Activated T-helper 1 cell treated with Interleukin-2 at 50 U/mL for 16 hours (primary cell): ENCODE results near the gene PPIL6.
A peak's percentile ranks its signal among the peaks of the same experiment; 100 is the strongest.
"Not testable (repeated sequence)": the region's sequence is repeated elsewhere in the genome, so short reads cannot be mapped to it uniquely, and the experiment has no call there.

Experiments
- DNase-seq: peaks from one replicate; pipeline ENCODE4 v3.0.0-alpha.2; 2020; ENCODE audit warnings: low read depth

PPIL6 gene

DNA sequence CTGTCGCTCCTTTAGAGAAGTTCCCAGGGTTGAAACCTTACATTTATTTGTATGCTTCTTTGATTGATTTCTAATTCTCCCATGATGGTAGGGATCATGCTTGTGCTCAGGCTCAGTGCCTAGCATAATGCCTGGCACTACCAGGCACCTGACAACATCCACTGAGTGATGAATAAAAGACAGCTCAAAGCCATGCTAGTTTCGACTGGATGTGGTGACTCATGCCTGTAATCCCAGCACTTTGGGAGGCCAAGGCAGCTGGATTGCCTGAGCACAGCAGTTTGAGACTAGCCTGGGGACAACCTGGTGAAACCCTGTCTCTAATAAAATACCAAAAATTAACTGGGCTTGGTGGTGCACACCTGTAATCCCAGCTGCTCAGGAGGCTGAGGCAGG, 46.5 kb downstream of the PPIL6 start:
- no peak for DNase-seq

DNA sequence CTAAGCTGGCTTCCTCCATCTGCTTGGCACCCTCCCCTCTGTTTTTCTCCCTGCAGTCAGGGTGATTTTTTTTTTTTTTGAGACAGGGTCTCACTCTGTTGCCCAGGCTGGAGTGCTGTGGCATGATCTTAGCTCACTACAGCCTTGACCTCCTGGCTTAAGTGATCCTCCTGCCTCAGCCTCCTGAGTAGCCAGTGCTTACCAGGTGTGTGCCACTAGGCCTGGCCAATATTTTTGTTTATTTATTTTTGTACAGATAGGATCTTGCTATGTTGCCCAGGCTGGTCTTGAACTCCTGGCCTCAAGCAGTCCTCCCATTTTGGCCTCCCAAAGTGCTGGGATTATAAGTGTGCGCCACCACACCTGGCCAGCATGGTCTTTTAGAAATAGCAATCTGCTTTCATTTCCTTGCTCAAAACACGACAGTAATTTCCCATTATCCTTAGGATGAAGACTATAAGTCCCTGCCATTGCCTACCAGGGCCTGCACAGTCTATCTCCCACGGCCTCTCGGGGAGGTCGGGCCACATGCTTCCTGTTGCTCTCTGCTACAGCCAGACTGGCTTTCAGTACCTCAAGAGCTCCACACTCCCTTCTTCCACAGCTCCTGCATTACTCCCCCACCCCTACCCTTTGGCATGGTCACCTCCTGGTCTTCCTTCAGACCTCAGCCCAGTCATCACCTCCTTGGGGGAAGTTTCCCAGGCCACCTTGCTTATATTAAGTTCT, 47.1 kb downstream of the PPIL6 start:
- DNase-seq: no peak

DNA sequence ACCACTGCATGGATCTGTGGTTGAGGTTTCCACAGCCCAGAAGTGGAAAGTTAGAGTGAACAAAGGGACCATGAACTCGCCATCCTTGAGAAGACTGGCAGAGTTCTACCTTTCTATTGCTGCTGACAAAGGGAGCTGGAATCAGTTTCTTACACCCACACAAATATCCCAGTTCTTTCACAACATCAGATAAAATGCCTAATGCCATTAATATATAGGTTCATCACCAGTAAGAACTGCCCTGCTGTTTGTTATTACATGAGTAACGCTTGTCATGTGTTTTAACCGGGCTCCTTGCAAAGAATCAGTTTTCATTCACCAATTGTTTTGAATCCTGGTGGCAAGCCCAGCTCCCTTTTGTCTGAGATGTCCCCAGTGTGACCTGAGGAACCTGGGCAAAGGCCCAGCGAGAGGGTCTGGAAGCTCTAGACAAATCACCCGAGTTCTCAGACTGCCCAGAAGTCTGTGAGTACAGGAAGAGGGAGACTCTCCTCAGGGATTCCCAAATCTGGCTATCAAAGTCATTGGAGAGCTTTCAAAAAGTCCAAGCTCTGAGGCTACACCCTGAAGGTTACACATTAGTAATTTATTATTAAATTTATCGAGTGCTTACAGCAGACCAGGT, 50.7 kb downstream of the PPIL6 start:
- no peak for DNase-seq

DNA sequence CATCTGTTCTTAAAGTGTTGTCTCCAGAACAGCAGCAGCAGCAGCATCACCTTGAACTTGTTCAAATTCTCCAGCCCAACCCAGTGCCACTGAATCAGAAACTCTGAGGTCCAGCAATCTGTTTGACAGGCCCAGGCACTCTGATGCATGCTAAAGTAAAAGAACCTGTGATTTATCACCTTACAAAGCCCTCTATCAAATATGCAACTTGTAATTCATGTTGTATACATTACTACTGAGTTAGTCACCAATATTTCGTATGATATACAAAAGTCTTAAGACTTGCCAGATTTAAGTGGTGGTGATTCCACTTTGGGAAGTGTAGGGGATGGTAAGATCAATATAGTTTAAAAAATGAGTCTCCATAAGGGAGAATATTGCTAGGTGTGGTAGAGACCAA, 52.2 kb downstream of the PPIL6 start:
- DNase-seq: no peak

DNA sequence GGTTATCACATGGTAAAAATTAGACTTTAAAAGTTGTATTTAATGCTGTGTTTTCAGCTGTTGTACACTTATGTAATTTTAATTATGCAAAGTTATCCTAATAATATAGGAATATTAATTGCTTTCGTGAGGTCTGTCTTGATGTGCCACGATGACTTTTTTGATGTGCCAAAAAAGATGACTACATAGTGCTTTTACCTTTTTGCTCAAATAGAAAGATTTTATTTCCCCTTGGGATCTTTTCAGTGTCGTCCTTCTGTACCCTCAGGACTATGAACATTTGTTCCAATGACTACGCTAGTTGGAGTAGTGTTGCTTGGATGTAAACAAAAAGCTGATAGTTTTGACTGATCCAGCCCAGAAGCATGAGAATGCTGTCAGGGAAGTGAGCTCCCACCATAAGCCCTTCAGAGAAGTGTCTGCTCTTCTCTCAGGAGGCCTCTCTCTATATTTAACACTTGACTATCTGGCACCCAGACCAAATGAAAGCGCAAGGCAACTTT, 56.9 kb downstream of the PPIL6 start:
- DNase-seq: no peak

DNA sequence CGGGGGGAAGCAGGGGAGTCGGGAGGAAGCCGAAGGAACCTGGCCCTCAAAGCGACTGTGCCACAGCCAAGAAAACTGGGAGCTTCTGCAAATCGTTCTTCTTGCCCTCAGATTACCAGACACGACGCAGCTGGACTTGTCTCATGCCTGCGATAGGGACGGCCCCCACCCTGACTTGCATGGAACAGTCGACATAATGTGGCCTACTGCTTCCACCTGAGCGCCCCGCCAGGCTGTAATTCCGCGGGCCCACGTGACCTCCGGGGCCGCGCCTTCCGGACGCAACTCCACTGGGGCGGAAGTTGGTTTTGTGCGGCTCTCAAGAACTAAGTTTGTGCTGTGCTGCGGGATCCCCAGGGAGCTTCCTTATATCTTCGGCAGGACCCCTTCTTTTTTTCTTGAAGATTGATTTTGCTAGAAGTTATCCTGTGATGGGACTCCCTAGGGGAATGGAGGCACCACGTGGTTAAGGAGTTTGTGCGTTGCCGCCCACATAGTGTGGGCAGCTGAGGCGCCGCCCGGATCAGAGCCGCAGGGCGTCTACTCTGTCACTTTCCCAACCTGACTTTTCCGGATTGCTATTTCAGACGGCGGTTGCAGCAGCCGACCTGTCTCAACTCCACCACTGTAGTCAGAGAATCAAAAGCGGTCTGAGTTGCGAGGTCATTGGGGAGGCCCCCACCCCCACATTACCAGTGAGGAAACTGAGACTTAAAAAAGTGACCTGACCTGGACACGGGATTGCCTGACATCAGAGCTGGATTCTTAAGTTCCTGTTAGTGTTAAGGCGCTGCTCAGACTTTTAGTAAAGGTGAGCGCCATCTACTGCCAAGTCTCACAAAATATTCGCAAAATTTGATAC, 57.6 kb downstream of the PPIL6 start:
- peak; percentile 85 for DNase-seq

DNA sequence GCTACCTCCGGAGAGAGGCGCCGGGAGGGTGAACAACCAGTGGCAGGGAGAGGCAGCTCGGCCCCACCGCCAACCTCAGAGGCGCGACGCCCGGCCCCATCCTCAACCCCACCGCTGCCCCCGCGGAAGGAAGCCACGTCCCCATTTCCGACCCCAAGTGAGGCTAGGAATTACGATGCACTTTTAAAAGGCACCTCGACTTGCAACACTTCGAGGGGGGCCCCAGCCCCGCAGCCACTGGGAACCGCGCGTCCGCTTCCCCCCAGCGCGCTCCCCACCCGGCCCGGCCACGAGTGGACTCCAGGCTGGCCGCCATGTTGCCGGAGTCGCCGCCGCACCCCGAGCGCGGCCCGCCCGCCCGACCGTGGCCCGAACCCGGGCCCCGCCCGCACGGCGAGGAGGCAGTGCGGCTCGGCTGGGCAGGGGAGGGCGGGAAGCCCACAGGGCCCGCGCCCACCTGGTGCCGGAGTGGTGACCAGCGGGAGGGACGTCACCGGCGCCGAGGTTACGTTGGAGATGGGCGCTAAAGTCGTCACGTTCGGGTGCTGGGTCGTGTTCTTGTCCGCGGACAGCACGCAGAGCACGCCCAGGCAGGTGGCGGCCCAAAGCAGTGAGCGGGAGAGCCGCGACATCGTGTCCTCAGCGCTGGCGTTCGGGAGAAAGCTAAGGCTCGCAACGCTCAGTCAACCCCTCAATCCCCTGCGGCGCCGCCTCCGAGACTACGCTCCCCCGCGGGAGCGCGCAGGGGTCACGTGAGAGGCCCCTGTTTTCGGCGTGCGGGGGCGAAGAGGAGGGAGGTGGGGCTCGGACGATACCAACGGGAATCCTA, 58.5 kb downstream of the PPIL6 start, which contains the start of gene CD164:
Gene CD164, minus strand, starts transcription at position 721 of the 829 bp plus-strand sequence. Its CDS starts 89 bp downstream, at position 632.
- DNase-seq: peak; percentile 90

DNA sequence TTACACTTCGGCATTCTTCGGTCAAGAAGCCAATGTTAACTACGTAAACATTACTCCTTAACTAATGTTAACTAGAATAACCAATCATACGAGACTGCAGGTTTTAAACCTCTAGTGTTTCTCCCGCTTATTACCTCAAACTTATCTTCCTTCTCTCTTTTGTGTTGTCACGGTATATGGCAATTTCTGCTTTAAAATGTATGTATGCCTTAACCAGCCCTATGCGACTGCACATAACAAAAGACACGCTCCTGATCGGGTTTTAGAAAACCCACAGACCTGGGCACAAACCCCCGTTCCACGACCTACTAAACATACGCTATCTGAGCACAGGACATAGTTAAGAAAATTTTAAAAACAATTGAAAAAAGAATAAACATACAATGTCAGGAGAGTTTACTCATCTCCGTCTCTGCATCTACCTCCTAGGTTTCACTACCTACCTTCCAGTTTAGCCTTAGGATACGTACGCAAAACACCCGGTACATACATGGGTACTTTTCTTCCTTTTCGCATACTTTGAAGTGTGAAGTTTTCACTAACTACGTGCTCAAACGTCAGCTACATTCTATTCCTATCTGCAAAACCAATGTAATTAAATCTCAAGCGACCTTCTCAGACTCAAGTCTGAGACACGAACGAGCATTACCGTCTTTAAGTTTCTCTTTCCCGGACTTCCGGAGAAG, 59.2 kb downstream of the PPIL6 start:
- DNase-seq: no peak

DNA sequence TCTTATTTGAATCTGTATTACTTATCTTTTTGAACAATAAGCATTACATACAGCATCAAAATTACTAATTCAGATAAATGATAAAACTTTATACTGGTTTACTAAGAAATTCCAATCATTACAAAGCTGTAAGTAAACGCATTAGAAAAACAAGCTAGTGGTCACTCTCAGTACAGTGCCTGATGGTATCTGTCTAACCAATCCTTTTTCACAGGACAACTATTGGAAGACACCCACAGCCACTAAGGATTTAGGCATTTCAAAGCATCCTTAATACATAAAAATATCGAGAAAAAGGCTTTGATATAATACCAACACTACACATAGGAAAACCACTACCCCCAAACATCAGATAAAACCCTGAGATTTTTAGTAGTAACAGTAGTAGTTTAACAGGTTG, 60.7 kb downstream of the PPIL6 start:
- DNase-seq: no peak

DNA sequence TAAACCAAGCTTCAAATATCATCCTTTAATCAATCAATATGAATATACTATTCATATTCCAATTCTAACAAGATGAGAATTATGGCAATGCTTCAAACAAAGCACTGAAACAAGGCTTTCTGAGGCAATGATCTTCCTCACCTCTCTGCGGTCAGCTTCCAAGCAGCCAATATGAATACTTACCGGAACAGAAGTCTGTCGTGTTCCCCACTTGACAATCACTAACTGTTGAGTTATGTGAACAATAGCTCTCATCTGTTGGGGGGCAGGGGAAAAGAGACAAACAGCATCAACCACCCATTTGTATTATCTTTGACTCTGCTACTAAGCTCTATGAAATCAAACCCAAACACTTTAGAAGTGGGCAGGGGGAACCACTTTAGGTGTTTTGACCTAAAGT, 62.7 kb downstream of the PPIL6 start:
- no peak for DNase-seq

DNA sequence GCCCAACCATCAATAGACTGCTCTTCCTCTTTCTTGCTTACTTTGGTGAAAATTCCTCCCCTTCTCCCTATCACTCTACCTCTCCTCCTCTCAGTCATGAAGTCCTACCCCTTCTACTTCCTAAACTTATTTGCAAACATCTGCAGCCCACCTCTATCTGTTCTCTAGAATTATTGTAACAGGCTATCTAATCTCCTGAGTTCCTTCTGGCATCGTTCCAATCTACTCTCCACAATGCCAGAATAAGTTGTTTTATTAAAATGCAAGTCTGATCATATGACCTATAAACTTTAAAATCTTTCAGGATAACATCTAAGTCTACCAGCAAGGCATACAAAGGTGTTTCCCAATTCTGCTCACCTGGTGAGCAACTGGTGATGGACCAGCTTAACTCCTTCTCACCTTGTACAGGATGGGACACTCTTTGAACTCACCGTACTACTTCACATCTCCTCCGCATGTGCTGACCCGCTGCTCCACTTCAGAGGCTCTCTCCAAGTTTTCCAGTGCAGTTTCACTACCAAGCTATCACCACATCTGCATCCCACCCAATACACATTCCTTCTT, 66.0 kb downstream of the PPIL6 start:
- no peak for DNase-seq

DNA sequence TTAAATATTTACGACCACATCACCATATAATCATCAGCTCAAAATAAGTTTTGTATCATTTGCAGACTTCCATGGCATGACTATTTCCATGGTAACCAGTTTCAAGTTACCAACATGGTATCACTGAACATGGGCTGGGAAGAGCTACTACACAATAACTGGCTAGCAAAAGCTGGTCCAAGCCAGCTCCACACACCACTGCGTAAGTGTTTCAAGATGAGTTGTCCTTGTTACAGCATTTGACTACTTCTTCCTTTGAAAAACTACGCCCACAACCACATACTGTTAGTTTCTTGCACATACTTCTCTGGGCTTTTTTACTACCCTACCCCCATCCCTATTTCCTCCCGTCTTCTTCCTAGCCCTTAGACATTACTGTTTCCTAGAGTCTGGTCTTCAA, 66.7 kb downstream of the PPIL6 start:
- no peak for DNase-seq

DNA sequence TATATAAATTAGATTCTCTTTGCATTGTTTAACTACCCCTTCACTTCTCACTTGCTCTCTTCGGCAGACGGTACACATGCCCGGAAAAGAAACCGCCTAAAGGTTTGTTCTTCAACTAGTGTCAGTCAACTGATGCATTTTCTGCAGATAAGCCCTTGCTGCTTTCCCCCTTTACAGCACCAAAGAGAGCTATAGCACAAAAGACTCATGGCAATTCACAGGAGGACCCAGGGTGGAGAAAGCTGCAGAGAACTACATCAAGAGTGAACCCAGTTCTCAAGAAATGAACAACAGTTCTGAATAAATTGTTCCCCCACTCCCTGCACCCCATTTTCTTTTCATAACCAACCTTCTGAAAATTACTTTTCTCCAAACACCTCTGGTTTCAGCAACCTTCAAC, 67.1 kb downstream of the PPIL6 start:
- DNase-seq: no peak

DNA sequence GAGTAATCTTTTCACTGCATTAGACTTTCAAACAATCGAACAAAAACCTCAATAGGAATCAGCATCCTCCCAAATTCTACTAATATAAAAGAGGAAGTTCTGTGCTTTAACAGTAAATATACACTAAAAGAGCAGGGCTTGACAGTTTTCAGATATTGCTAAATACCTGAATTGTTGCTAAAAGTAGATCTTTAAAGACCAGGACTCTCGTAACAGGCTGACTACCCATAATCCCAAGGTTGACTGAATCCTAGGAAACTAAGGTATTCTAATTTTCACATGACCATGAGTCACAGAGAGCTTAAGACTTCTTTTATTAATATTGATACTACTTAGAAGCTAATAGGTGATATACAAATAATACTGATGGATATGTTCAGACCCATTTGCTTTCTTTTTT, 68.3 kb downstream of the PPIL6 start:
- DNase-seq: no peak

DNA sequence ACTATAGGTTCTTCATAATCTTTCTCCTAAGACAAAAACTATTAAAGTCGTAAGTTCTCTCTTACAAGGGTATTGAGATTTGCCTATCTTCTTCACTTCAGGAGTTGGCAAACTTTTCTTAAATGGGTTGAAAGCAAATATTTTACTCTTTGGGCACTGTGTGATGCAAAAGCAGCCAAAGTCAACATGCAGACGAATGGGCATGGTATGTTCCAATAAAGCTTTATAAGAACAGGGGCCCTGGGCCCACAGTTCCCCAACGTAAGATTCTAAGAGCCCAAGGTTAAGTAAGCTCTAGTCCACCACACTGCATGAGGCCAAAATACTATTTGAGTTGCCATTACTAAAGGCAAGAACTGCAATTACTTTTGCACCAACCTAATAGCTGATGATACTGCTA, 69.6 kb downstream of the PPIL6 start:
- no peak for DNase-seq

DNA sequence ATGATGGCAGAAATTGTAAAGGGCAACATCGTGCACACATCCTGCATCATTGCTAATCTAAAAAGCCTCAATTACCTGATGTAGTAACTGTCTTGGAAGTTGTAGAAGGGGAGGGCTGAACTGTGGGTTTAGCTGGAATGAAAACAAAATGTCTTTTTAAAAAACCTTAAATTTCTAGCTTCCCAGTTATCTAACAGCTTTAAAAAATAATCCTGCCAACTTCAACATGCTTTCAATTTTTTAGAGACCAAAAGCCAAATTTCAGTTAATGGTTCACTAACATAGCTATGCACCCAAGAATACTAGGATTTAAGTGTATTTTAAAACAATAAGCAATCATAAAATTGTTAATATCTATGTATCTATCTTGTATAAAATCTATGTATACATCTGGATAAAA, 70.1 kb downstream of the PPIL6 start:
- DNase-seq: no peak

DNA sequence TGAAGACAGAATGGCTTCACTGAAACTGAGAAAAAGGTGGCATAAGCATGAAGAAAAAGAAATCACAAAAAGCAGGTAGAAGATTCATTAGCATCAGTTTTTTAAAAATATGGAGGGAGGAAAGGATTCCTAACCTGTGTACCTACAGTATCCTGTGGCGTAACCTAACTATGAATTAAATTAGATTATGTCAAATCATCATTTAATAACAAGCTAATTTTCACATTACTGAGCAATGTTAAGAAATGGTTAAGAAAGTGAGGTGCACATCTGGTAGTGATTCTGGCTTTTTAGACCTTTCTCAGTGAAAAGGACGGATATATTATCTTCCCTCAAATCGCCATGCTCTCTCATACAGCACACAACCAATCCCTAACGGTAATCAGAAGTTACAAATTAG, 70.7 kb downstream of the PPIL6 start:
- DNase-seq: no peak

DNA sequence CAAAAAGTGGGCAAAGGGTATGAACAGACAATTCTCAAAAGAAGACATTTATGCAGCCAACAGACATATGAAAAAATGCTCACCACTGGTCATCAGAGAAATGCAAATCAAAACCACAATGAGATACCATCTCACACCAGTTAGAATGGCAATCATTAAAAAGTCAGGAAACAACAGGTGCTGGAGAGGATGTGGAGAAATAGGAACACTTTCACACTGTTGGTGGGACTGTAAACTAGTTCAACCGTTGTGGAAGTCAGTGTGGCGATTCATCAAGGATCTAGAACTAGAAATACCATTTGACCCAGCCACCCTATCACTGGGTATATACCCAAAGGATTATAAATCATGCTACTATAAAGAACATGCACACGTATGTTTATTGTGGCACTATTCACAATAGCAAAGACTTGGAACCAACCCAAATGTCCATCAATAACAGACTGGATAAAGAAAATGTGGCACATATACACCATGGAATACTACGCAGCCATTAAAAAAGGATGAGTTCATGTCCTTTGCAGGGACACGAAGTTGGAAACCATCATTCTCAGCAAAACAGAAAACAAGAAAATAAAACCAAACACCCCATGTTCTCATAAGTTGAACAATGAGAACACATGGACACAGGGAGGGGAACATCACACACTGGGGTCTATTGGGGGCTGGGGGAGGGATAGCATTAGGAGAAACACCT, 75.9 kb downstream of the PPIL6 start:
- DNase-seq: not testable (repeated sequence)

DNA sequence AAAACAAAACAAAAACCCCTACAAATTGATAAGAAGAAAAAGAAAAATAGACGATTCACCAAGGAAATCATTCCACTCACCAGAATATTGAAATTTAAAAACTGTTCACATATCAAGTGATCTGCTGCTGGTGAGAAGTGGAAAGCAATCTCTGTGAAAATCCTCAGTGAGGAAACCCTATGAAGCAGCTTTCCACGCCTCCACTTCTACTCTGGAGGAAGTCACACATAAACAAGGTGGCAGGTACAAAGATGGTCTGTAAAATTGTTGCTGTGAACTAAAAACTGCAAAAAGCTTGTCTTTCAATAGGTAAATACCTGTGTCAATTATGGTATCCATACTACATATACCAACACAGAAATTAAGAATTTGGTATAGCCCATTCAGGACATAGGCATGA, 76.7 kb downstream of the PPIL6 start:
- DNase-seq: no peak
